HG03521 (cell line): ENCODE results near the gene RAD21L1.
"Not testable (repeated sequence)": the region's sequence is repeated elsewhere in the genome, so short reads cannot be mapped to it uniquely, and the experiment has no call there.

ENCODE experiments used
- ATAC-seq: cut with Tn5 transposase; IDR thresholded peaks from one replicate; pipeline ENCODE4 v1.9.1; 2021; ENCODE audit warnings: mild to moderate bottlenecking, moderate library complexity; ENCODE audit not compliant: unreplicated experiment

Gene RAD21L1

GRCh38 chr20:1199212-1199873, 26.5 kb upstream of the RAD21L1 start:
- ATAC-seq: no peak

- no peak for ATAC-seq
Measured at GRCh38 chr20:1199964-1200363, 25.9 kb upstream of the RAD21L1 start.

DNA sequence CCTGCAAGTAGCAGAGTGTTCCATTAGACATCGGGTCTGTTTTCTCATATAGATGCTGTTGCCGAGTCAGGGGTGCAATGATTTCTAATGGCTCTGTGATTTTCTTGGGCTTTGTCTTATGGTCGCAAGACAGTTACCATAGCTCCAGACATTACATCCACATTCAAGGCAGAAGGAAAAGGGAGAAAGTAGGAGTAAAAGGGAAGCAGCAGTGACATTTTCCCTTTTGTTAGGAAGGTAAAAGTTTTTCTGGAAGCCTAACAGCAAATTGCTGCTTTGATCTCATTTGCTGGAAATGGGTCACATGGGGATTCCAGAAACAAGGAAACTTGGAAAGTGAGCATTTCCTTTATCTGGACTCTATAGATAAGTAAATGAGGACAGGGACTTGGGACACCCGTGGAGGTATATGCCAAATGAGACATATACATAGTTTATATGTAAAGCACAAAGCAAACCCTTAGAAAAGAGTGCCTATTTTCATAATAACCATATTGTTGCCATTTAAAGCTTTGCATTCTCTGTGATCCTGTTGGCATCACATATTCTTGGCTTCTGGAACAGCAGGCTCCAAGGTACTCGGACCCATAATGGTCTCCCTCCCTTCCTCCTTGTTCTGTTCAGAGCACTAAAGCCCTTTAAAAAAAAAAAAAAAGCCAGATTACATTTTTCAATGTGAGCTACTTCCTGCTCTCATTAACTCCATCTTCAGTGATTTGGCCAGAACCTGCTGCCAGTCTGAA, 22.9 kb upstream of the RAD21L1 start, which contains the start of gene C20orf202:
TSS of gene C20orf202 (plus strand) at position 693 of the 743 bp plus-strand sequence. CDS start 132 bp downstream, outside the sequence.
- ATAC-seq: no peak

- ATAC-seq: no peak
Measured at GRCh38 chr20:1203630-1204029, 22.2 kb upstream of the RAD21L1 start.

GRCh38 chr20:1204113-1204512, 21.7 kb upstream of the RAD21L1 start:
- no peak for ATAC-seq

- ATAC-seq: no peak
Measured at GRCh38 chr20:1204576-1204975, 21.3 kb upstream of the RAD21L1 start.

DNA sequence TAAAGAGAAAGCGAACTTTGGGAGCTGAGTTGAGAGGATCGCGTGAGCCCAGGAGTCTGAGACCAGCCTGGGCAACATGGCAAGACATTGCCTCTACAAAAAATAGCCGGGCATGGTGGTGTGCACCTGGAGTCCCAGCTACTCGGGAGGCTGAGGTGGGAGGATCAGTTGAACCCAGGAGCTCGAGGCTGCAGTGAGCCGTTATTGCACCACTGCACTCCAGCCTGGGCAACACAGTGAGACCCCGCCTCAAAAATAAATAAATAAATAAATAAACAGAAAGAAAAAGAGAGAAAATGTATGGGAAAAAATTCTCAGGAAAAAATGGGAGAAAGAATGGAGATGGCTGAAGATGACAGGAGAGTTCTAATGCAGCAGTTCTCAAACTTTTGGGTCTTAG, 20.0 kb upstream of the RAD21L1 start:
- ATAC-seq: no peak

- ATAC-seq: no peak
Measured at GRCh38 chr20:1206366-1207148, 19.3 kb upstream of the RAD21L1 start.

GRCh38 chr20:1207293-1207878, 18.5 kb upstream of the RAD21L1 start:
- no peak for ATAC-seq

DNA sequence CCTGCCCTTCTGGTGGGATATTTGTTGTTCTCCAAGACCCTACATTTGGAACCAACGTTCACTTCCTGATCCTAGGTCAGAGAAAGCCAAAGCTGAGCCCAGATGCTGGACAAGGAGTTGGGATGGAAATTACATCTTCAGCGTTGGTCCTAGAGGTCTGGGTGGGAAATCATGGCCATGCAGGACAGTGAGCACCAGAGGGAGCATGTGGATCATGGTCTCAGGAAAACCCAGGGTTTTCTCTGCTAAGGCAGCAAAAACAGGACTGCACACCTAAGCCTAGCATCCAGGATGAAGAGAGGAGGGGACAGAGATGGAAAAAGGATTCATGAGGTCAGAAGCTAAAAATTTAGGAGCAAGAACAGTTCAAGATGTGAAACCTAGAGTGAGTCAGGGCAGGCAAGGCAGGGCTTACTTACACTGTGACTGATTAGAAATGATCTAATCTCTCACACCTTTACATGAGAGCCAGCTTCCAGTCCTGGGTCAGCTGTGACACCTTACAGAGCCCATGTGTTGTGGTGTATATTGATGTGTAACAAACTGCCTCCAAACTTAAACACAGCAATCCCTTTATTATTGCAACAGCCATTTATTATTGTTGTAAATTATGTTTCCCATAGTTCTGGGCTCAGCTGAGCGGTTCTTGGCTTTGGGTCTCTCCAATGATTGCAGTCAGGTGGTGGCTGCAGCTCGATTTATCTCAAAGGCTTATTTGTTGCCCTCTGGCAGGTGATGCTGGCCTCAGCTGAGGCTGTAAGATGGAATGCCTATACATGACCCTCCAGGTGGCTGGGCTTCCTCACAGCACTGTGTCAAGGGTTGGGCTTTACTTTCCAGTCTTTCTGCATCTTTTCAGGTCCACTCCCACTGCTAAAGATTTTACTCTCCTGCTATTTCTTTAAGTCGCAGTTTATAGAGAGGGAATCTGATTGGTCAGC, 16.1 kb upstream of the RAD21L1 start:
- ATAC-seq: no peak

GRCh38 chr20:1210501-1210900, 15.3 kb upstream of the RAD21L1 start:
- ATAC-seq: no peak

- no peak for ATAC-seq
Measured at GRCh38 chr20:1212023-1212422, 13.8 kb upstream of the RAD21L1 start.

- ATAC-seq: no peak
Measured at GRCh38 chr20:1212607-1213396, 13.0 kb upstream of the RAD21L1 start.

DNA sequence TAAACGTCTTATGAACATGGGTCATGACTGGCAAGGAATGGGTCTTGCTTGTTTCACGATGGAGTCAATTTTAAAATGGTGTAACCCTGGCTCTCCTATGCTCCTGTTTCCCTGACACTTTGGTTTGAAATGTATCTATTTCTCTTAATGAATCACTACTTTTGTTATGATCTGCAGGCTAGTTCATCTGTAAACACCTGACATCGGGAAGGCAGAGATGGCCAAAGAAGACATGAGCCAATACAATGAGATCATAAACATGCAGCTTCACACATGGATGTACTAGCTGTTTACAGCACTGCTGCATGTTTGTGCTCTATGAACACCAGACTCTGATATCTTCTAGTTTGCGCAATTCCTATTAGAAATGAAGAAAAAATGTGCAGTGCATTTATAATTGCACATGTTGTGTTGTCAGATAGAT, 11.0 kb upstream of the RAD21L1 start:
- ATAC-seq: no peak

DNA sequence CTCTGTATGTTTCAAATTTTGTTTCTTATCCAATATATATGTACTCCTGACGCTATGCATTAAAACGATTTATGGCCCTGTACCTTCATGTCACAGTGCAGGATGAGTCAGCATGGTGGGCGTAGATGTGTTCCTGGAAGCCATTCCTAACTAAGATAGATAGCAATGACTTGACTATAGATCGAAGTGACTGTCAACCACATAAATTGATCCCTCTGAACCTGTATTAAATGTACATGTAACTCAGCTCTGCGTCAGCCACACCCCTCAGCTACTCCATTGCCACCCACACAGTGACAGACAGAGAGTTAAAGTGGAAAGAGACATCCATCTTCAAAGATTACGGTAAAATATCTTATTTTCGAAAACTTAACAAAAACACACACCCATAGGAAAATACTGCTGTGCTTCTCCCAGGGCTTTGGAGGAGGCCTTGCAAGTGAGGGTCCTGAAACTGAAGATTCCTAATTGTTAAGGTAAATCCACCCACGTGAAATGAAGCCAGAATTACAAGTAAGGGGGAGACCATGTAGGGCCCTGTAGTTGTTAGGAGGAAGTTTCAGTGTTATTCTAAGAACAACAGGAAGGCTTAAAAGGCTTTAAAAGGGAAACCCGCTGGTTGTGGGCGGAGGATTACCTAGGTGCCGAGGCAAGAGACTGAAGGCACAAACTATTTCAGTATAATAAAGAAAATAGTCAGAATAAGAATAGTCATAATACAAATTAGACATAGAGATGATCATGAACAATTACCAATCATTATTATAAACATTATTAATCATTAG, 10.3 kb upstream of the RAD21L1 start:
- ATAC-seq: no peak

- ATAC-seq: not testable (repeated sequence)
Measured at GRCh38 chr20:1216527-1217427, 9.1 kb upstream of the RAD21L1 start.

DNA sequence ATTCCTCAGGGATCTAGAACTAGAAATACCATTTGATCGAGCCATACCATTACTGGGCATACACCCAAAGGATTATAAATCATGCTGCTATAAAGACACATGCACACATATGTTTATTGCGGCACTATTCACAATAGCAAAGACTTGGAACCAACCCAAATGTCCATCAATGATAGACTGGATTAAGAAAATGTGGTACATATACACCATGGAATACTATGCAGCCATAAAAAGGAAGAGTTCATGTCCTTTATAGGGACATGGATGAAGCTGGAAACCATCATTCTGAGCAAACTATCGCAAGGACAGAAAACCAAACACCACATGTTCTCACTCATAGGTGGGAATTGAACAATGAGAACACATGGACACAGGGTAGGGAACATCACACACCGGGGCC, 3.1 kb upstream of the RAD21L1 start:
- ATAC-seq: not testable (repeated sequence)
